HFFc6 (cell line): ENCODE measurements around the gene HS6ST3. TPM values are rescaled to one million over a fixed set of nuclear protein-coding genes. Genes with fewer than 3 reads are reported as not detected.

ENCODE experiments used
- DNase-seq: peaks from one replicate; pipeline ENCODE4 v3.0.0-alpha.2; 2018
- H3K27ac Mint-ChIP-seq: 2 replicates; pipeline ENCODE4 v1.8.0; 2020; ENCODE audit warnings: mild to moderate bottlenecking, mixed read lengths
- H3K27me3 Mint-ChIP-seq: 2 replicates; pipeline ENCODE4 v1.8.0; 2021; ENCODE audit warnings: mild to moderate bottlenecking, moderate library complexity, mixed read lengths; ENCODE audit not compliant: insufficient read depth
- H3K36me3 Mint-ChIP-seq: 2 replicates; pipeline ENCODE4 v1.8.0; 2021; ENCODE audit warnings: low read depth, mixed read lengths
- H3K4me1 Mint-ChIP-seq: 2 replicates; pipeline ENCODE4 v1.8.0; 2020; ENCODE audit warnings: low read depth, mixed read lengths
- H3K4me3 Mint-ChIP-seq: 2 replicates; pipeline ENCODE4 v1.8.0; 2020; ENCODE audit warnings: mild to moderate bottlenecking, moderate library complexity, mixed read lengths
- H3K9me3 Mint-ChIP-seq: 2 replicates; pipeline ENCODE4 v1.8.0; 2020; ENCODE audit warnings: mild to moderate bottlenecking, mixed read lengths
- total RNA-seq, 6 experiments: library from RNA; stranded (reverse); fragmentation: NEBNext Ultra II Directional; extraction: Animal tissue kit (Norgen Biotek cat#: 25700); gene quantifications; 2 replicates in 1 of 6; 3 replicates in 5 of 6; pipeline ENCODE4 v1.2.3, GENCODE V29; 2021
- TF ChIP-seq, protein P1 (sequence below): fragments of 200-600 bp; sonication (generic); IDR thresholded peaks from 2 replicates; pipeline ENCODE4 v1.5.0; 2021; ENCODE audit warnings: antibody characterized with exemption, mild to moderate bottlenecking

The HS6ST3 gene
- total RNA-seq, 6 experiments from 2014 or later: not detected

DNA sequence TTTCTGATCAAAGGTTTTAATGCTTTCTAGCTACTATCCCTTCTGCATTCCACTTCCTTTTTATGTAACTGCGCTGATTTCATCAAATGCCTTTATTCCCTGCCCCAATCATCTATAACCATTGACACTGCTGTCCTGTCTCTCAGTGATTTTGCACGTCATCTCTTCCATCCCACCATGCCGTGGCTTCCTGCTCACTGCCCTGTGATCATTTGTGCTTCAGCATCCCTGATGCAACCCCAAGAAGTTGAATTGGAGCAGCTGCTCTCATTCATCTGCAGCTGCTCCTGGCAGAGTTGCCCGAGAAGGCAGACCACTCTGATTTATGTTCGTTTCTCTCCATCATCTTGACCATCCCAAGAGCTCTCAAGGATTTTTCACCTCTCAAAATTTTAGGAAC lies 112.4 kb downstream of the HS6ST3 start:
- Mint-ChIP-seq H3K27ac (no peak overlapping the region), H3K36me3 (no peaks in the 10 kb centered on the region), H3K9me3 (peaks cover 45% of the 10 kb centered on the region), H3K27me3 (no peaks in the 10 kb centered on the region; the same call in 1 of the 2 replicates), H3K4me1 (no peaks in the 10 kb centered on the region), H3K4me3 (no peak overlapping the region)
- TF ChIP-seq, protein P1, sequence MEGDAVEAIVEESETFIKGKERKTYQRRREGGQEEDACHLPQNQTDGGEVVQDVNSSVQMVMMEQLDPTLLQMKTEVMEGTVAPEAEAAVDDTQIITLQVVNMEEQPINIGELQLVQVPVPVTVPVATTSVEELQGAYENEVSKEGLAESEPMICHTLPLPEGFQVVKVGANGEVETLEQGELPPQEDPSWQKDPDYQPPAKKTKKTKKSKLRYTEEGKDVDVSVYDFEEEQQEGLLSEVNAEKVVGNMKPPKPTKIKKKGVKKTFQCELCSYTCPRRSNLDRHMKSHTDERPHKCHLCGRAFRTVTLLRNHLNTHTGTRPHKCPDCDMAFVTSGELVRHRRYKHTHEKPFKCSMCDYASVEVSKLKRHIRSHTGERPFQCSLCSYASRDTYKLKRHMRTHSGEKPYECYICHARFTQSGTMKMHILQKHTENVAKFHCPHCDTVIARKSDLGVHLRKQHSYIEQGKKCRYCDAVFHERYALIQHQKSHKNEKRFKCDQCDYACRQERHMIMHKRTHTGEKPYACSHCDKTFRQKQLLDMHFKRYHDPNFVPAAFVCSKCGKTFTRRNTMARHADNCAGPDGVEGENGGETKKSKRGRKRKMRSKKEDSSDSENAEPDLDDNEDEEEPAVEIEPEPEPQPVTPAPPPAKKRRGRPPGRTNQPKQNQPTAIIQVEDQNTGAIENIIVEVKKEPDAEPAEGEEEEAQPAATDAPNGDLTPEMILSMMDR: no peak
- no peak for DNase-seq

- TF ChIP-seq, protein P1: no peak
- Mint-ChIP-seq H3K27me3 (no peaks in the 10 kb centered on the region; the same call in 1 of the 2 replicates), H3K9me3 (peaks cover 38% of the 10 kb centered on the region), H3K36me3 (no peaks in the 10 kb centered on the region), H3K4me1 (no peaks in the 10 kb centered on the region), H3K27ac (no peak overlapping the region), H3K4me3 (no peak overlapping the region)
- DNase-seq: no peak
These were observed 113.6 kb downstream of the HS6ST3 start for GRCh38 chr13:96203471-96203870.

DNA sequence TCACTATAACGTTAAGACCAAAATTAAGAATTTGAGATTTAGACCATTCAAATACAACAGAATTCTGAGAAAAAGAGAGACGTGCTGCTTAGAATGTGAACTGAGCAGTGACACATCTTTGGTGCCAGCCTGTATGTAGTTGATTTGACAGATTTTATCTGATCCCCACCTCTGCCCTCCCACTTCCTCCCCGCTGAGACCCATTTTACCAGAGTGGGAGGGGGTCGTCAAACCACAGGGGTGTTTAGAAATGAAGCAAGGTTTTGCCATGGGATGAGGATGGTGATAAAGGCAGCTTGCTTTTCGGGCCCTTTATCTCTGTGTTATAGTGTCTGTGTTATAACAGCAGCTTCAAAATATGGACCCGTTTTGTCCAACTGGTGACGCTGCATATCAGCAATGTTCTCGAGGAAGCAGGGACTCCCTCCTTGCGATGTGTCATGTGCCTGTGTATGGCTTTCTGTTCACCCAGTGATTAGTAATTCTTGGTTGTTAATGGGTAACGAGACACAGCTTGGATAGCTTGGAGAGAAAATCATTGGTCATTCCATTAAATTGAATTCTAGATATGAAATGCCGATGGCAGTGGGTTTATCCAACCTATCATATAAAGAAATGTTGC lies 125.0 kb downstream of the HS6ST3 start:
- DNase-seq: no peak
- TF ChIP-seq, protein P1: no peak
- H3K27me3 Mint-ChIP-seq: no peaks in the 10 kb centered on the region; the same call in 1 of the 2 replicates
- H3K27ac Mint-ChIP-seq: no peak overlapping the region
- H3K36me3 Mint-ChIP-seq: no peaks in the 10 kb centered on the region
- H3K4me1 Mint-ChIP-seq: no peaks in the 10 kb centered on the region
- H3K9me3 Mint-ChIP-seq: peaks cover 19% of the 10 kb centered on the region
- H3K4me3 Mint-ChIP-seq: no peak overlapping the region

GRCh38 chr13:96216543-96216942 lies 126.6 kb downstream of the HS6ST3 start:
- Mint-ChIP-seq H3K4me3 (no peak overlapping the region), H3K36me3 (no peaks in the 10 kb centered on the region), H3K4me1 (no peaks in the 10 kb centered on the region), H3K27ac (no peak overlapping the region), H3K27me3 (no peaks in the 10 kb centered on the region; the same call in 1 of the 2 replicates), H3K9me3 (peaks cover 16% of the 10 kb centered on the region)
- no peak for DNase-seq
- TF ChIP-seq, protein P1: no peak

DNA sequence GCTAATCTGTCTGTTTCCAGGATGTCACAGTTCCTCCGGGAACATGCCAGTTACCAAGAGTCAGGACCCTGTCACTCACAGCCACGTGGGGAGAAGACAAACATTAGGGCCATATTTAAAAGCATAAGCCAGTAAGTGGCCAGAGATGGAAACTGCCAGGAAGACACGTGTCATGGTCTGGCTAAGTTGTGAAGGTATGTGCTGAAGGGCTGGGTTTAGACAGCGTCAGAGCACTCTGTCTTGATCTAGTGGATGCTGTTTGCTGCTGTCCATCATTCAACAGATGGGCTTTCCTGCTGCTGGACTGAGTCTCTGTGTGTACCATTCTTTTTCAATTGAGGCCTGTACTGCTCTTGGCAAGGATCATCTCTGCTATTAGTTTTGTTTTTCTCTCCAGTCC lies 128.6 kb downstream of the HS6ST3 start:
- DNase-seq: no peak
- no peaks in the 10 kb centered on the region for H3K4me1 Mint-ChIP-seq
- peaks cover 18% of the 10 kb centered on the region for H3K9me3 Mint-ChIP-seq
- no peak overlapping the region for H3K27ac Mint-ChIP-seq
- H3K27me3 Mint-ChIP-seq: no peaks in the 10 kb centered on the region; the same call in 1 of the 2 replicates
- TF ChIP-seq, protein P1: no peak
- no peak overlapping the region for H3K4me3 Mint-ChIP-seq
- H3K36me3 Mint-ChIP-seq: no peaks in the 10 kb centered on the region
